GM21381 (cell line): Measurements from ENCODE around the gene KNG1.
"Not testable (repeated sequence)": the region's sequence is repeated elsewhere in the genome, so short reads cannot be mapped to it uniquely, and the experiment has no call there.

Source experiments
- ATAC-seq: cut with Tn5 transposase; IDR thresholded peaks from one replicate; pipeline ENCODE4 v1.9.1; 2021; ENCODE audit warnings: mild to moderate bottlenecking, moderate library complexity; ENCODE audit not compliant: unreplicated experiment

KNG1 gene

DNA sequence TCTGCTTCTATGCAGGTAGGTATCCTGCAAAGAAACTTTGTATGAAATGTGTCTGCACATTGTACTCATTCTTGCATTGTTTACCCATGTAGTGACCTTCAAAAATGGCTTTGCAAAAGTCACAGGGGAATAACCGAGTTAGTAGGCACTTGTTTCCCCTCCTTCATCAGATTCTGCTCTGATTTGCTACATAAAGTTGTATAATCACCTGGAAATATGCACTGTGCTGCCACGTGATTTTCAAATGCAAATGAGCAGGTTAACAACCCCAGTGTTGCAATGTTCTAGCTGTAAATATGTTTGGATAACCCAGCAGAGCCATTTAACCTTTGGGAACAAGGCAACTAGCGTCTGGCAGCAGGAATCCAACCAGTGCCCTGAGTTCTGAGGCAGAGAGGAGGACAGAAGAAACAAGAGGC lies at the start of gene KNG1:
TSS of gene KNG1 (plus strand) at position 321 of the 419 bp plus-strand sequence. CDS start 184 bp downstream, outside the sequence.
- no peak for ATAC-seq

DNA sequence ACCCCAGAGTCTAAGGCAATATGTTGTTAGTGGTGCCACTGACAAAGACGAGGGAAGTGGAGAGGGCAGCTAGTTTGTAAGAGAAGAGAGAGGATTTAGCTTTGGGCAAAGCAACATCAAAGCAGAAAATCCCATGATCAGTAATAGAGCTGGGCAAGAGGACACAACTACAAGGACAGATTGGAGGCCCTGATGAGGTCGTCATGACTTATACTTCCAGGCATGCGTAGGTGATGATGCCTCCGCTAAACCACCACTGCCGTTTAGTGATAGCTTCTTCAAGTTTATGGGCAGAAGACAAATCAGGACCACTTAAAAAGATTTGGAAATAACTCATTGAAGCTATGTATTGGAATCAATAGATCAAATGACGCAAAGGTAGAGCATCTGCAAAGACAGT lies 48.7 kb upstream of the KNG1 start:
- ATAC-seq, result no peak

DNA sequence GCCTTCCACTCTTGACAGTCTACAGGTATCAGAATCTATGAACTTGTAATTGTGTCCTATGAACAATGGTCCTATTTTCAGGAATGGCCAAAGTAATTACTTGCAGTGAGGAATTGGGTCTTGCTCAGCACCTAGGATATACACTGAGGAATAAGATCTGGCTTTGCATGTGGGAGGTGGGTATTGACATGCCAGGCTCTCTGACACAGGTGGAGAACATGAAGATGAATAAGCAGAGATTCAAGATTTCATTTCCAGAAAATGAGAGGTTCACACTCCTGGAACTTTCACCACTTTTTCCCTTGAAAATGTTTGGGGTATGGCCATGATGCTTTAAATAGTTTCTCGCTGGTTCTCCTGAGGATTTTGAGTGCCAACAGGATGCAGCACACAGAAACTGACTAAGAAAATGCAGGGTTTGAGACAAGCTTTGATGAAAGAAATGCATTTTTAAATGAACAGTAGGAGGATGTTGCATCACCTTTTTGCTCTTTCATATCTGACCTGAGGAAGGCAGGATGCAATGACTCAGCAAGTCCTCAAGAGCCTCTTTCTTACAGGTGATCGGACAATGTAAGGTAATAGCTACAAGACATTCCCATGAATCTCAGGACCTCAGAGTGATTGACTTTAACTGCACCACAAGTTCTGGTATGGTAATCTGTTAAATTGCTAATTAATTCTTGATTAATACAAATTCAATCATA lies 47.6 kb upstream of the KNG1 start:
- ATAC-seq, result no peak

DNA sequence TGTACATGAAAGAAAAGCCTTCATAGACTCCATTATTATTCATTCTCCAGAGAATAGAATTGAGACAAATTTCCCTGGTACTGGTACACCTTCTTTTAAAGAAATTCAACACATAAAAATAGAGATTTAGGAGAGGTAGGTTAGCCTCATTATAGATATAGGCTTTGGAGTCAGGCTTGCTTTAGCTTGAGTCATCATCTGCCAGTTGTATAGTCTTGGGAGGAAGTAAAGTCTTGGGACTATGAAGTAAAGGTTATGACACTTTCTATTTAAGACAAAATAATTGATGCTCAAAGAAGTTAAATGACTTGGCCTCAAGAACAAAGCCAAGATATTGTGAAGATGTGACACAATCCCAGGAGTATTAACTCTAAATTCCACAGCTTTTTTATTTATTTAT lies 47.0 kb upstream of the KNG1 start:
- no peak for ATAC-seq

DNA sequence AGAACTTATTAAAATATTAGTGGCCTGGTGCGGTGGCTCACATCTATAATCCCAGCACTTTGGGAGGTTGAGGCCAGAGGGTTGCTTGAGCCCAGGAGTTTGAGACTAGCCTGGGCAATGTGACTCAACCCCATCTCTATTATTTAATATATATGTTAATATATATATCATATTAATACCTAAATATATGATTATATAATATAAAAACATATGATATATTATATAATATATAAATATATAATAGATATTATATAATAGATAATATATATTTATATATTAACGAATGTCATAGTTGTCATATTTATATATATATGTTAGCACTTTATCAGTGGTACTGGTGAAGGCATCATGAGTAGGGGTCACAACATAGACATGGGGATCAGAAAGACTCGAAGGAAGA lies 46.1 kb upstream of the KNG1 start:
- no peak for ATAC-seq

DNA sequence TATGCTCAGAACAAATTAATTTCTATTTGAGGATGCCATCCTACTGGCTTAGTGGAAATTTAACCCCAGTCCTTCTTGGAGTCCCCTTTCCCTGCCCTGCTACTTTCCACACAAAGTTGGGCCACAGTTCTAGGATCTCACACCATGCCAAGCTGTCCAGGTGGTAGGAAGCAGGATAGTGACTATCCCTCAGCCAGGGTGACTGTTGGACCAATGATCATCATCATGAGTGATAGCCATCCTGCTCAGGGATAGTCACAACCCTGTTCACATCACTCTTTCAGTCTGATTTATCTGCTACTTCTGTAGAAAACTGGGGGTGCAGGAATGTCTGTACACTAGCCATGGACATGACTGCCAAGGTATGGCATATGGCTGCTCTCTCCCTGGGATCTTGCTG lies 38.6 kb upstream of the KNG1 start:
- no peak for ATAC-seq

DNA sequence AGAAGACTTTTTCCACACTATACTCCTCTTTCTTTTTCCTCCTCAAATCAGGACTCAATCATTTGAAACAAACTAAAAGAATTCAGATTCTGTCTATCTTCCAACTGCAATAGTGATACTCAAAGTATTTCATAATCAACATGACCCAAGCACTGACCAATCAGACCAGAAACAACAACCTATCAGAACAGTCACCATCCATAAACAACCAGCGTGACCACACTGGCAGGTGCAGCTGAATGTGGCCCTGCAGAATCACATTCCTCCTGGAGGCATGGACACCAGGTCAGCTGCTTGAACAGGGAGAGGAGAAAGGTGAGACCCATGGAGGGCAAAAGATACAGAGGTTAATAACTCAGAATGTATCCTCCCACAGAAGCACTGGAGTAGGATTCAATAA lies 38.0 kb upstream of the KNG1 start:
- ATAC-seq, result no peak

DNA sequence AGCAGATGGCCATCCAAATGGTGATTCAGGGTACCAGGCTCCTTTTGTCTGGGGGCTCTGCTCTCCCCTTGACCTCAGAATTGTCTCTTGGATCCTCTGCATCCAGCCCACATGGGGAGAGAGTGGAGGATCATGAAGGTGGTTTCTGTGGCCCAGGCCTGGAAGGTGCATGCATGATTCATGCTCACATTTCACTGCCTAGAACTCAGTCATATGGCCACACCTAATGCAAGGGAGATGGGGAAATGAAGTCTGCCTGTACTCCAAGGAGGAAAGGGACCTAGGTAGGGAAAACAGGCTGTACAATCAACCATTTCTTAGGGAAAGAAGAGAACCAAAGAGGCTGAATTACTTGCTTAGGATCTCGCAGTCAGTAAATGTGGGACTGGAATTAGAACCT lies 36.3 kb upstream of the KNG1 start:
- no peak for ATAC-seq

DNA sequence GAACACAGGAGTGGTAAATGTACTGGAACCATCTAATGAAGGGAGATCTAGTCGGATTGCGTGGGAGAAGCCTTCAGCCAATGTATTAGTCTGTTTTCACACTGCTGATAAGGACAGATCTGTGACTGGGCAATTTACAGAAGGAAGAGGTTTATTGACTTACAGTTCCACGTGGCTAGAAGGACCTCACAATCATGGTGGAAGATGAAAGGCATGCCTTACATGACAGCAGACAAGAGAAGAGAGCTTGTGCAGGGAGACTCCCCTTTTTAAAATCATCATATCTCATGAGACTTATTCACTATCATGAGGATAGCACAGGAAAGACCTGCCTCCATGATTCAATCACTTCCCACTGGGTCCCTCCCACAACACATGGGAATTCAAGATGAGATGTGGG lies 34.3 kb upstream of the KNG1 start:
- ATAC-seq, result no peak

DNA sequence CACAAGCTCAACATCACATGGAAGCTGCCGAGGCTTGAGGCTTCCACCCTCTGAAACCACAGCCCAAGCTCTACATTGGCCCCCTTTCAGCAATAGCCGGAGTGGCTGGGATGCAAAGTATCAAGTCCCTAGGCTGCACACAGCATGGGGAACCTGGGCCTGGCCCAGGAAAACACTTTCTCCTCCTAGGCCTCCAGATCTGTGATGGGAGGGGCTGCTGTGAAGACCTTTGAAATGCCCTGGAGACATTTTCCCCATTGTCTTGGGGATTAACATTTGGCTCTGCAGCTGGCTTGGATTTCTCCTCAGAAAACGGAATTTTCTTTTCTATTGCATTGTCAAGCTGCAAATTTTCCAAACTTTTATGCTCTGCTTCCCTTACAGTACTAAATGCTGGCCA lies 33.2 kb upstream of the KNG1 start:
- ATAC-seq, result no peak

DNA sequence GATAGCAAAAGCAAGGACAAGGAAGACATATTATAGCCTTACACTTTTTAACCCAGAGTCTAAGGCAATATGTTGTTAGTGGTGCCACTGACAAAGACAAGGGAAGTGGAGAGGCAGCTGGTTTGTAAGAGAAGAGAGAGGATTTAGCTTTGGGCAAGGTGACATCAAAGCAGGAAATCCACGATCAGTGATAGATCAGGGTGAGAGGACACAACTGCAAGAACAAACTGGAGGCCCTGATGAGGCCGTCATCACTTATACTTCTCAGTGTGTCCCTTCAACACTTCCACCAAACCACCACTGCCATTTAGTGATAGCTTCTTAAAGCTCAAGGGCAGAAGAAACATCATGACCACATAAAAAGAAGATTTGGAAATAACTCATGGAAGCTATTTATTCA lies 30.7 kb upstream of the KNG1 start:
- ATAC-seq, result not testable (repeated sequence)

DNA sequence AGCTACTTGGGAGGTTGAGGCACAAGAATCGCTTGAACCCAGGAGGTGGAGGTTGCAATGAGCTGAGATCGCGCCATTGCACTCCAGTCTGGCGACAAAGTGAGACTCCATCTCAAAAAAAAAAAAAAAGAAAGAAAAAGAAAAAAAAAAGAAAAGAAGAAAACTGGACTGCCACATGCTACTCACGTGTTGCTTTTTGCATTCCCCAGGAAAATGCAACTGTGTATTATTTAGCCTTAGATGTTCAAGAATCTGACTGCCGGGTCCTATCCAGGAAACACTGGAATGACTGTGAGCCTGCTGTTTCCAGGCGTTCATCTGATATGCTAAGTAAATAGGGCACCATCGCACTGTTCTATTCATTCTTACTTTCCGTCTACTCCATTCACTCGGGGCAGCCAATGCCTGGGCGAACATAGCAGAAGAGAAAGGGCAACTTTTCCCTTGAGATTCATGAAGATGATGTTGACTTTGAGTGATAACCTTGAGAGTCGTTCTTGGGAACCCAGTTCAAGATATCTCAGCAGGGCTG lies 30.0 kb upstream of the KNG1 start:
- no peak for ATAC-seq

DNA sequence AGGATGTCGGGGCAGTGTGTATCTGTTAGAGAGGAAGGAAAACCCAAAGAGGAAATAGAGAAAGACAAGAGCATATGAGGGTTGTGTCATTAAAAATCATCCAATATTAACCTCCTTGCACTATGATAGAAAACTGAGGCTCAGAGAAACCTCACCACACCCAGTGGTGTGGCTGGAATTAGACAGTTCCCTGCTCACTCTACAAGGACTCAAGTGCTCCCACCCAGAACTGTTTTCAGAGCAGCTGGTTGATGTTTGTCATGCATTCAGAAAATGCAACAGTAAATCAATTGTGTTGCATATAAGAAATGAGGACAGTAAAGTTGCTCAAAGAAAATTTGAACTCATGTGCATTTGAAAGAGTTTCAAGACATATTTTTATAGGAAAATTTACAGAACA lies 26.9 kb upstream of the KNG1 start:
- ATAC-seq, result not testable (repeated sequence)

DNA sequence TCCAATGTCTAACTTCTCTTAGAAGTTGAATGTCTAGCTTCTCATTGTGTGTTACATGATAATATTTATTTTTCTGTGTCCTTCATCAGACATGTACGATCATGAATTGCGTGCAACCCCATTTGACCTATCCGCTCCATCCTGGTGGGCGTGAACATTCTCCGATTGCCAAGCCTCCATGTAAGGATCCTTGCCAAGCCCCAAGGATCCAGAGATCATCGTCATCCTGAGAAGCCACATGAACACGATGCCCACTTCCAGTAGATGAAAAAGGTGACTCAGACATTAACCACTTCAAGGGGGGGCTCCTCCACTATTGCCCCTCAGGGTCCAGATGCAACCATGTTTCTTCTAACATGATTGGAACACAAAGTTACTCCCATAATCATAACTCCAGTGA lies 25.5 kb upstream of the KNG1 start:
- no peak for ATAC-seq

DNA sequence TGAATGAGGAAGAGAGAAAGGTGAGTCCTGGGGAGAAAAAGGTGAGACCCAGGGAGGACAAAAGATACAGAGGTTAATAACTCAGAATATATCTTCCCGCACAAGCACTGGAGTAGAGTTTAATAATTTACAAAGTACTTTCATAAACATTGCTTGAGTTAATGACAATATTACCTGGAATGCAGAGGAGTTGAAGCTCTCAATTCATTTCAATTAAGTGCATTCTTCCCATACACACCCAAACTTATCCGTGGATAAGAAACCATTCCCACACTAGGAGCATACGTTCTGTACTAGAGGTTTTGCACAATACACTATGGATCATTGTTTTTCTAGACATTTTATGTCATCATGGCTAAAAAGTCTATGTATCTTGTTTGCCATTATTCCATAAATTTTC lies 23.3 kb upstream of the KNG1 start:
- ATAC-seq, result no peak

DNA sequence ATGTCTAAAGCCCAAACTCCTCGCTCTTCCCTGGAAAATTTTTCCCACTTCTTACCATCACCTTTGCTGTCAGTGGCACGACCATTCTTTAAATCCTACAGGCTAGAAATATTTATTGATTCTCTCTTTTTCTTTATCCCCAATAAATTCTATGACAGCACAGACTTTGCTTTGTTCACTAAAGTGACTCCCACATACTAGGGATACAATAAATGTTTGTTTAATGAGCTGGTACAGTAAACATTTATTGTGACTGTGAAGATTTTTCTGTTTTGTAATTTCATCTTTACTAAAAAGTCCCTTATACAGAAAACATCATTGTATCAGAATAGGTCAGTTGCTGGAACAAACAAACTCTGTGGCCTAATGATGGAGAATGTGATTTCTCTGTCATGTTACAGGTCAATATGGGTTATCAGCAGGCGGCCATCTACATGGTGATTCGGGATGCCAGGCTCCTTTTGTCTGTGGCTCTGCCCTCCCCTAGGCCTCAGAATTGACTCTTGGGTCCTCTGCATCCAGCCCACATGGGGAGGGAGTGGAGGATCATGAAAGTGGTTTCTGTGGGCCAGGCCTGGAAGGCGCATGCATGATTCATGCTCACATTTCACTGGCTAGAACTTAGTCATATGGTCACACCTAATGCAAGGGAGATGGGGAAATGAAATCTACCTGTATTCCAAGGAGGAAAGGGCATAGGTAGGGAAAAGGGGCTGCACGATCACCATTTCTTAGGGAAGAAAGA lies 22.7 kb upstream of the KNG1 start:
- no peak for ATAC-seq

DNA sequence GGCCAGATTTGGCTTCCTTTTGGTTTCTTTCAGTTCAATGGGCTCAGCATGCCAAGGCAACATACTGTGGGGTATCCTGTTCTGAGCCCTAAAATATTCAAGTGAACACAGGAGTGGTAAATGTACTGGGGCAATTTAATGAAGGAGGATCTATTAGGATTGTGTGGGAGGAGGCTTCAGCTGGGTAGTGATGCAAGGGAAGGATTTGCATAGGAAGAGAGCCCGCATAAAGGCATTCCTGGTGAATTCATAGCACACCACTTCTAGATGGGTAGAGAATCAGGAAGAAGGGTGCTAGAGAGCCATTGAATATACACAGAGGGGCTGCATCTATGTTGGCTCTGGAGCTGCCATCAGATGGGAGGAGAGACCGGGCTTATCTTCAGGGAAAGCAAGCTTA lies 20.6 kb upstream of the KNG1 start:
- ATAC-seq, result no peak

DNA sequence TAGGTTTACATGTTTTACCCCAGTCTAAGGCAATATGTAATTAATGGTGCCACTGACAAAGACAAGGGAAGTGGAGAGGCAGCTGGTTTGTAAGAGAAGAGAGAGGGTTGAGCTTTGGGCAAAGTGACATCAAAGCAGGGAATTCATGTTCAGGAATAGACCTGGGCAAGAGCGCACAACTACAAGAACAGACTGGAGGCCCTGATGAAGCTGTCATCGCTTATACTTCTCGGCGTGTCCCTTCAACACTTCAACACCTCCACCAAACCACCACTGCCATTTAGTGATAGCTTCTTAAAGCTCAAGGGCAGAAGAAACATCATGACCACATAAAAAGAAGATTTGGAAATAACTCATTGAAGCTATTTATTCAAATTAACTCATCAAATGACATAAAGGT lies 19.6 kb upstream of the KNG1 start:
- ATAC-seq, result no peak

DNA sequence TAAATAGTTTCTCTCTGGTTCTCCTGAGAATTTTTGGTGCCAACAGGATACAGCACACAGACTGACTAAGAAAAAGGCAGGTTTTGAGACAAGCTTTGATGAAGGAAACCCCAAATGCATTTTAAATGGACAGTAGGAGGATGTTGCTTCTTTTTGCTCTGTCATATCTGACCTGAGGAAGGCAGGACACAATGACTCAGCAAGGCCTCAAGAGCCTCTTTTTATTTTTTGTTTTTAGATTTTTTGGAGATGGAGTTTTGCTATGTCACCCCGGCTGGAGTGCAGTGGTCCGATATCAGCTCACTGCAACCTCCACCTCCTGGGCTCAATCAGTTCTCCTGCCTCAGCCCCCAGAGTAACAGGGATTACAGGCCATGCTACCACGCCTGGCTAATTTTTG lies 16.9 kb upstream of the KNG1 start:
- no peak for ATAC-seq

DNA sequence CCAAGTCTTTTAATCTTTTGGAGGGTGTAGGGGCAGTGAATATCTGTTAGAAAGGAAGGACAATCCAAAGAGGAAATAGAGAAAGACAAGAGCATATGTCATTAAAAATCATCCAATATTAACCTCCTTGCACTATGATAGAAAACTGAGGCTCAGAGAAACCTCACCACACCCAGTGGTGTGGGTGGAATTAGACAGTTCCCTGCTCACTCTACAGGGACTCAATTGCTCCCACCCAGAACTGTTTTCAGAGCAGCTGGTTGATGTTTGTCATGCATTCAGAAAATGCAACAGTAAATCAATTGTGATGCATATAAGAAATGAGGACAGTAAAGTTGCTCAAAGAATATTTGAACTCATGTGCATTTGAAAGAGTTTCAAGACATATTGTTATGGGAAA lies 14.7 kb upstream of the KNG1 start:
- not testable (repeated sequence) for ATAC-seq

DNA sequence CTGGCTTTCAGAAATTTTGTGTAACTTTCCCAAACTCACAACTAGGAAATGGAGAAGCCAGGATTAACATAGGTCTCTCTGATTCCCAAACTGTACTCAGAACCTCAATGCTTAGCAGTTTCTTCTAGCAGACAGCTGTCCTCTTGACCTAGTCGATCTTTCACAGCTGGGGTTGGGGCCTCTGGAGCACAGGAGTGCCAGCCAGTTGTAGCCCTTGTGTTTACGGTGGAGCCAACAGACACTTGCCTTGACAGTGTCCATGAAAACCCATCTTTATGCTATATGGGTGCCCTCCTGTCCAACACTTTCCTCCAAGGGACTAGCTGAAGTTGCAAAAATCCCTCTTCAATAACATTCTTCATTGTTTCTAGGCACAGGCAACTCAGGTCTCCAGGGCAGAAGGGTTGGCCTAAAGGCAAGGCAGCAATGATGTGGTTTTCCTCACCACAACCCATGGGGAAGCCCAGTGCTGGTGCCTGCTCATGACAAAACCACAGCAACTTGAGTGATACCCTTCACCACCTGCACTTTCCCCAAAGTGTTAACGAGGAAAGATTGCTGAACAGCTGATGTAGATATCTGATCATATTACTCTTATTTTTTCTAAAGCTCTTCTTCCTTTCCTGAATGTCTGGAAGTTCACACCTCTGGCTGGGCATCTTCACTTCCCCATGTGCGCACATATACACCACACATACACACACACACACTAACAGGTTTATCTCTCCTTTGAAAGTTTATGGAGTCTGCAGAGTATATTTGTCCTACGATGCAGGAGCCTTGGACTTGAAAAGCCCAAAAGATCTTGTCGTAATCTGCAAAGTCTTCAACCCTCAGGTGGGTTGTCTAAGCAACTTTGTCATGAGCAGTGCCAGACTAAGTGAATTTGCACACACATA lies 11.0 kb upstream of the KNG1 start:
- ATAC-seq, result peak; percentile 61
